H9 (cell line): ENCODE results near the gene ATG5. TPM values are rescaled to one million over a fixed set of nuclear protein-coding genes. Genes with fewer than 3 reads are reported as not detected.

Experiments
- DNase-seq: peaks from one replicate; pipeline ENCODE4 v3.0.0-alpha.2; 2017
- H2AFZ ChIP-seq: one replicate; pipeline ENCODE4 v1.6.1; 2013; ENCODE audit warnings: mild to moderate bottlenecking, low read length, control low read depth, moderate library complexity
- H2AK5ac ChIP-seq: 2 replicates; pipeline ENCODE4 v1.6.1; 2013; ENCODE audit warnings: low read length, control low read depth, mixed read lengths; ENCODE audit not compliant: insufficient read length
- H2BK120ac ChIP-seq: one replicate; pipeline ENCODE4 v1.6.1; 2013; ENCODE audit warnings: low read depth, mild to moderate bottlenecking, low read length, control low read depth, inconsistent platforms; ENCODE audit not compliant: poor library complexity, severe bottlenecking
- H2BK12ac ChIP-seq: 2 replicates; pipeline ENCODE4 v1.6.1; 2013; ENCODE audit warnings: low read length, control low read depth, mixed read lengths, low read depth; ENCODE audit not compliant: insufficient read length
- H2BK15ac ChIP-seq: 2 replicates; pipeline ENCODE4 v1.6.1; 2013; ENCODE audit warnings: low read depth, low read length, control low read depth
- H2BK20ac ChIP-seq: one replicate; pipeline ENCODE4 v1.6.1; 2013; ENCODE audit warnings: low read depth, mild to moderate bottlenecking, low read length, control low read depth, inconsistent platforms; ENCODE audit not compliant: poor library complexity, severe bottlenecking
- H2BK5ac ChIP-seq: 2 replicates; pipeline ENCODE4 v1.6.1; 2013; ENCODE audit warnings: low read length, control low read depth, mixed read lengths; ENCODE audit not compliant: insufficient read length
- H3K14ac ChIP-seq: 2 replicates; pipeline ENCODE4 v1.6.1; 2013; ENCODE audit warnings: low read length, control low read depth; ENCODE audit not compliant: insufficient read depth
- H3K18ac ChIP-seq: 2 replicates; pipeline ENCODE4 v1.6.1; 2013; ENCODE audit warnings: low read depth, mild to moderate bottlenecking, mixed read lengths, low read length, control low read depth; ENCODE audit not compliant: insufficient read length
- H3K23ac ChIP-seq: 2 replicates; pipeline ENCODE4 v1.6.1; 2013; ENCODE audit warnings: low read length, control low read depth, mixed read lengths, low read depth; ENCODE audit not compliant: insufficient read length
- H3K23me2 ChIP-seq: 2 replicates; pipeline ENCODE4 v1.6.1; 2013; ENCODE audit warnings: low read depth, mild to moderate bottlenecking, mixed read lengths, low read length, control low read depth; ENCODE audit not compliant: insufficient read length, poor library complexity, severe bottlenecking
- H3K27ac ChIP-seq: 2 replicates; pipeline ENCODE4 v1.5.1; 2013; ENCODE audit warnings: low read length, control low read depth, mixed read lengths, low read depth; ENCODE audit not compliant: insufficient read length
- H3K27me3 ChIP-seq: 2 replicates; pipeline ENCODE4 v1.6.1; 2013; ENCODE audit warnings: low read length, control low read depth, inconsistent platforms; ENCODE audit not compliant: insufficient read depth
- H3K4ac ChIP-seq: 2 replicates; pipeline ENCODE4 v1.6.1; 2013; ENCODE audit warnings: low read depth, mild to moderate bottlenecking, control low read depth, inconsistent platforms, low read length, moderate library complexity
- H3K4me1 ChIP-seq: 2 replicates; pipeline ENCODE4 v1.6.1; 2013; ENCODE audit warnings: low read length, control low read depth, inconsistent platforms; ENCODE audit not compliant: insufficient read depth
- H3K4me2 ChIP-seq: 2 replicates; pipeline ENCODE4 v1.6.1; 2013; ENCODE audit warnings: low read length, control low read depth, mixed read lengths; ENCODE audit not compliant: insufficient read length, insufficient read depth
- H3K56ac ChIP-seq: 2 replicates; pipeline ENCODE4 v1.6.1; 2013; ENCODE audit warnings: low read depth, mild to moderate bottlenecking, mixed read lengths, low read length, control low read depth; ENCODE audit not compliant: insufficient read length
- H3K79me1 ChIP-seq: 2 replicates; pipeline ENCODE4 v1.6.1; 2013; ENCODE audit warnings: low read depth, mild to moderate bottlenecking, moderate library complexity, low read length, control low read depth, inconsistent platforms; ENCODE audit not compliant: insufficient read depth, poor library complexity, severe bottlenecking
- H3K79me2 ChIP-seq: 2 replicates; pipeline ENCODE4 v1.6.1; 2013; ENCODE audit warnings: low read length, control low read depth, inconsistent platforms; ENCODE audit not compliant: insufficient read depth
- H3K9ac ChIP-seq: 2 replicates; pipeline ENCODE4 v1.6.1; 2013; ENCODE audit warnings: low read length, control low read depth, mixed read lengths; ENCODE audit not compliant: insufficient read length; ENCODE audit errors: extremely low read depth
- H3K9me3 ChIP-seq: one replicate; pipeline ENCODE4 v1.6.1; 2013; ENCODE audit warnings: low read depth, low read length, inconsistent platforms; ENCODE audit not compliant: control insufficient read depth
- H3T11ph ChIP-seq: one replicate; pipeline ENCODE4 v1.6.1; 2013; ENCODE audit warnings: mild to moderate bottlenecking, low read length, control low read depth, inconsistent platforms
- H4K20me1 ChIP-seq: one replicate; pipeline ENCODE4 v1.6.1; 2013; ENCODE audit not compliant: control insufficient read depth, insufficient read length, insufficient read depth
- H4K5ac ChIP-seq: 2 replicates; pipeline ENCODE4 v1.6.1; 2013; ENCODE audit warnings: low read depth, mild to moderate bottlenecking, mixed read lengths, low read length, control low read depth; ENCODE audit not compliant: insufficient read length
- H4K8ac ChIP-seq: replicated peaks from 2 replicates; pipeline ENCODE4 v1.6.1; 2013; ENCODE audit warnings: low read length, control low read depth, mixed read lengths, low read depth; ENCODE audit not compliant: insufficient read length
- H4K91ac ChIP-seq: 2 replicates; pipeline ENCODE4 v1.6.1; 2013; ENCODE audit warnings: low read depth, mild to moderate bottlenecking, moderate library complexity, mixed read lengths, low read length, control low read depth; ENCODE audit not compliant: insufficient read length
- H3K27ac Mint-ChIP-seq, 3 experiments: 2 replicates in 2 of 3; 3 replicates in 1 of 3; pipeline ENCODE4 v1.8.0; 2020 to 2021; ENCODE audit warnings: mixed read lengths in 3 of 3, mild to moderate bottlenecking in 1 of 3, moderate library complexity in 1 of 3
- H3K27me3 Mint-ChIP-seq: 2 replicates; pipeline ENCODE4 v1.8.0; 2021; ENCODE audit warnings: low read depth, mild to moderate bottlenecking, moderate library complexity, mixed read lengths
- H3K36me3 Mint-ChIP-seq, 3 experiments: 2 replicates in 2 of 3; 3 replicates in 1 of 3; pipeline ENCODE4 v1.8.0; 2020 to 2021; ENCODE audit warnings: low read depth in 3 of 3, mixed read lengths in 3 of 3; ENCODE audit not compliant: insufficient read depth in 1 of 3
- H3K4me1 Mint-ChIP-seq, 2 experiments: 2 replicates each; pipeline ENCODE4 v1.8.0; 2020; ENCODE audit warnings: mixed read lengths in 2 of 2
- H3K4me3 Mint-ChIP-seq, 2 experiments: 2 replicates in 1 of 2; 3 replicates in 1 of 2; pipeline ENCODE4 v1.8.0; 2020 to 2021; ENCODE audit warnings: mild to moderate bottlenecking in 2 of 2, mixed read lengths in 2 of 2, moderate library complexity in 1 of 2
- H3K9me3 Mint-ChIP-seq, 2 experiments: 2 replicates in 1 of 2; 3 replicates in 1 of 2; pipeline ENCODE4 v1.8.0; 2020; ENCODE audit warnings: mild to moderate bottlenecking in 2 of 2, mixed read lengths in 2 of 2, moderate library complexity in 1 of 2
- CTCF ChIP-seq: fragments of 200-600 bp; sonication (generic); conservative IDR thresholded peaks from 3 replicates; pipeline ENCODE4 v1.8.0; 2021; ENCODE audit warnings: antibody characterized with exemption, mild to moderate bottlenecking
- WGBS: extraction: QIAGEN DNeasy Blood & Tissue Kit; methylation state at CpG from one replicate; pipeline ENCODE4 v1.1.7; 2013; ENCODE audit warnings: missing lambda C conversion rate, low lambda C conversion rate, mixed read lengths; ENCODE audit not compliant: insufficient read length; ENCODE audit errors: extremely low coverage; 5-methylcytosine and 5-hydroxymethylcytosine counted together
- total RNA-seq: library from RNA; stranded (reverse); gene quantifications from 2 replicates; pipeline ENCODE4 v1.2.1, GENCODE V29; 2021

ATG5 gene
- total RNA-seq, 1 experiment from 2014 or later: 36.7 TPM

GRCh38 chr6:106134906-106135634 is 190.5 kb downstream of the ATG5 start:
- TF ChIP-seq CTCF: no peak
- no peaks in the 10 kb centered on the region for H3K79me2 ChIP-seq
- Mint-ChIP-seq H3K4me3 (no peak overlapping the region), H3K36me3 (no peaks in the 10 kb centered on the region), H3K9me3 (no peaks in the 10 kb centered on the region), H3K27ac (no peak overlapping the region), H3K4me1 (no peaks in the 10 kb centered on the region; a peak in 1 of 4 replicates), H3K27me3 (no peaks in the 10 kb centered on the region)
- H3K27me3 ChIP-seq: no peaks in the 10 kb centered on the region
- no peak overlapping the region for H3K4ac ChIP-seq
- no peaks in the 10 kb centered on the region for H3K9me3 ChIP-seq
- H3K4me2 ChIP-seq: no peak overlapping the region
- no peak overlapping the region for H3K27ac ChIP-seq
- H3K4me1 ChIP-seq: no peaks in the 10 kb centered on the region
- H2BK120ac ChIP-seq: no peak overlapping the region
- H2AK5ac ChIP-seq: no peak overlapping the region
- no peak overlapping the region for H3K23ac ChIP-seq
- H2BK5ac ChIP-seq: no peak overlapping the region
- no peak overlapping the region for H3K56ac ChIP-seq
- H2AFZ ChIP-seq: no peak overlapping the region
- no peak overlapping the region for H3K18ac ChIP-seq
- no peaks in the 10 kb centered on the region for H3K79me1 ChIP-seq
- H4K20me1 ChIP-seq: no peaks in the 10 kb centered on the region
- no peak overlapping the region for H3T11ph ChIP-seq
- H3K23me2 ChIP-seq: no peaks in the 10 kb centered on the region
- WGBS: no CpG with 5 or more reads among the region's 18 CpGs
- H4K91ac ChIP-seq: no peak overlapping the region
- no peak overlapping the region for H2BK15ac ChIP-seq
- H2BK12ac ChIP-seq: no peak overlapping the region
- no peak for DNase-seq
- no peak overlapping the region for H4K5ac ChIP-seq
- H3K9ac ChIP-seq: no peak overlapping the region
- H4K8ac ChIP-seq: no peak overlapping the region
- H3K14ac ChIP-seq: no peak overlapping the region
- H2BK20ac ChIP-seq: no peak overlapping the region

Other genes with a start within 250 kb of the ATG5 start
- gene PRDM1, start 239.4 kb downstream of the ATG5 start, total RNA-seq: 2.3 and 2.9 TPM in 2 replicates
- 5.6 and 5.7 TPM in 2 replicates for gene CRYBG1, start 35.0 kb upstream of the ATG5 start, total RNA-seq